GF-D8 (cell line): Measurements from ENCODE around the gene S1PR3.

Source experiments
- DNase-seq: peaks from one replicate; lab custom pipeline; 2025; lab: John Stamatoyannopoulos, UW

The S1PR3 gene

DNA sequence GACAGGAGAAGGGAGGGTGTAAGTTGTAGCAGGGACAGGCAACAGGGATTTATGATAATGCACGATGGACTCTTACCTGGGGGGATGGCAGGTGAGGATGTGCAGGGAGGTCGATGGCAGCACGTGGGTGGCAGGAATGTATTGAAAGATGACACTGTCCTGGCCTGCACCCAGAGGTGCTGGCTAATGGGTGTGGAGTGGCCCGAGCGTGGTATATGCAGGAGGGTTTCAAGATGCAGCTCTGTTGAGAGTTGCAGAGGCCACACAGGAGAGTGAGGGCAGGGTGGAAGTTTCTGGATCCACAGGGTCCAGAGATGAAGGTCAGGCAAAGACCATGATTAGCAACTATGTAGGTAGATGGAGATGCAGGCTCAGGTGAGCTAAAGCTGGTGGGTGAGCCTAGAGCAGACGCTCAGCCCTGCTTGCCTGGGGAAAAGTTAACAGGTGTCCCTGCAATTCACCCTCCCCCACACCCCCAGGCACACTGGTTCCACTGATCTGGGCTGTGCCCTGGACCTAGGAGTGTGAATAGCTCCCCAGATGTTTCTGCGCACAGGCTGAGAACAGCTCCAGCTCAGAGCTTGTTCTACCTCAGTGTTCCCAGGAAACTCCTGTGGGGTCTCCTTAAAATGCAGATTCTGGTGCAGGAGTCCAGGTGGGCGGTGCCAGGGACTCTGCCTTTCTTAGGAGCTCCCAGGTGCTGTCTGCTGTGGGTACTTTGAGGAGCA is 21.5 kb upstream of the S1PR3 start:
- DNase-seq, result no peak

DNA sequence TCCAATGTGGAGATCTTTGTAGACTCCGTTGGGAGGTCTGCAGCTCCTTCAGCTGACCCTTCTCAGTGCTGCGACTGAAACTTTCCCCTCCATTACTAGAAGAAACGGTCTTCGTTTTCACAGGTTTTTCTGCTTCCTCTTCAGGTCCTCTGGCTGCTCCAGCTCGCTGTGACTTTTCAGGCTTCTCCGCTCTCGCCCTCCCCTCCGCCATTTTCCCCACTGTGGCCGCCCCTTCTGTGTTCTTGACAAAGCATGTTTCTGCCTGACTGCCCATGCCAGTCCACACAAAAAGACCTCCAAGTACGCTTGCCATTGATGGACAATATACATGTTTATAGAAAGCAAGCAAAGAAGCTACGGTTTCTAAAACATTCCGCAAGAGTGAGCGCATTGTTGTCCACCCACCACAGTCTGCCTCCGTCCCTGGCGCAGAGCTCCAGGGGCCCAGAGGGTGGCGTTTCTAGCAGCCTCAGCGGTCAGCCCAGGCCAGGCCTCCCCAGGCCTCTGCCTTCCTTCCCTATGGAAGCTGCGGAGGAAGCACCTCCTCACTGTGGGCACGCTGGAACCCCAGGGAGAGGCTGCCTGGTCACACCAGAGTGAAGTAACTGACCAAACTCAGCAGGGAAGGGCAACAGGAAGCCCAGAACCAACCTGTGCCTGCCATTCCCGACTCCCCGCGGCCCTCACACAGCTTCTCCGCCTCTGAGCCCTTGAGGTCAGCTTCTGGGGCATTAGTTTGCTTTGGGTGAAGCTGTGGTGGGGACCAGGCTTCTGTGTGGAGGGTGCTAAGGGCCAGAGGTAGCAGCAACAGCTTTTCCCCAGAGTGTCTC is 19.9 kb upstream of the S1PR3 start:
- DNase-seq, result no peak

DNA sequence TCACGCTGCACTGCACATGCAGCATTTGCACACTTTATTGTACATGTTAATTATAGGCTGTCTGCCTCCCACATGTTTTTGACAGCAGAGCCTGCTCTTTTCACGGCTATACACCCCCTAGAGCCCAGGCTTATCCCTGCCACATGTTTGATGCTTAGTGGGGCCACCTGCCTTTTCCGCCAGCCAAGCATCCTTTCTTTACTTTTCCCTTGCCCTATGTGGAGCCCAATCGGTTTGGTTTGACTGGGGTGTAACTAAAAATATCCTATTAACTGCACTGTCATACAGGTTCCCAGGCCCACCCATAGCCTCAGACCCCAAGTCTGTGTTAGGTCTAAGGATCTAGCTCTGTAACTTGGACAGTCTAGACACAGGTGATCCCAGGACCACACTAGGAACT is 18.9 kb upstream of the S1PR3 start:
- DNase-seq, result no peak

DNA sequence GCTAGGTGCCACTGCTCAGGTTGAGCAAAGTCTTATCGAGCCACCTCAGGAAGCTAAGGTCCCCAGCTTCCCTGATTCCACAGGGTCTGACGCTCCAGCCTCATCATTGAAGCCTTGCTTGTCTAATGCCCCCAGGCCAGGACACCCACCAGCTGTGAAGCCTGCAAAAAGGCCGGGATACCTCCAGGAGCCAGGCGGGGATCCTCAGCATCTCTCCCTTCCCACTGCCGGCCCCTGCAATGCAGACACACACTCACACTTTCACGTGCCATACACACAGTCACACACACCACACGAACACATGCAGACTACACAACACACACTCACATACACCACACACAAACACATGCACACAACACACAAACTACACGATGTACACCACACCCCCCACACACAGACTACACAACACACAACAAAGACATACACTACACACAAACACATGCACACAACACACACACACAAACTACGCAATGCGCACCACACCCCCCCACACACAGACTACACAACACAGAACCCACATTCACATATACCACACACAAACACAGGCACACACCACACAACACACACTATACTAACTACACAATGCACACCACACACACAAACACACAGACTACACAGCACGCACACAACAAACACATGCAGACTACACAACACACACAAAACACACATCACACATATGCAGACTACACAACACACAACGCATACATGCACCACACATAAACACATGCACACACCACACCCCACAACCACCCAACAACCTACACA is 17.8 kb upstream of the S1PR3 start:
- DNase-seq, result no peak

DNA sequence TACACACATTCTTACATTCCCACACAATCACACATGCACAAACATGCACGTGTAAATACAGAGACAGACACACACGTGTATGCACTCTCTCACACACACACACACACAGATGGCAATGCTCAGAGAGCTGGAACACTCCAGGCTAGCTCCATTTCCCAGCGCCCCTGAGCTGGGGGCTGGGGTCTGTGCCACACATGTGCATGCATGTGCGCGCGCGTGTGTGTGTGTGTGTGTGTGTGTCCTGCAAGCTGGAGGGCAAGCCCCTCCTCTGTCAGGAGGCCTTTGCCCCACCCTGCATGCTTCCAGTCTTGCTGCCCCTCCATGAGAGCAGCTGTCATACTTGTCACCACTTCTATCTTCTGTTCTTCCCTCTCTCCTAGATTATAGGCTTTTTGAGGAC is 16.6 kb upstream of the S1PR3 start:
- no peak for DNase-seq

DNA sequence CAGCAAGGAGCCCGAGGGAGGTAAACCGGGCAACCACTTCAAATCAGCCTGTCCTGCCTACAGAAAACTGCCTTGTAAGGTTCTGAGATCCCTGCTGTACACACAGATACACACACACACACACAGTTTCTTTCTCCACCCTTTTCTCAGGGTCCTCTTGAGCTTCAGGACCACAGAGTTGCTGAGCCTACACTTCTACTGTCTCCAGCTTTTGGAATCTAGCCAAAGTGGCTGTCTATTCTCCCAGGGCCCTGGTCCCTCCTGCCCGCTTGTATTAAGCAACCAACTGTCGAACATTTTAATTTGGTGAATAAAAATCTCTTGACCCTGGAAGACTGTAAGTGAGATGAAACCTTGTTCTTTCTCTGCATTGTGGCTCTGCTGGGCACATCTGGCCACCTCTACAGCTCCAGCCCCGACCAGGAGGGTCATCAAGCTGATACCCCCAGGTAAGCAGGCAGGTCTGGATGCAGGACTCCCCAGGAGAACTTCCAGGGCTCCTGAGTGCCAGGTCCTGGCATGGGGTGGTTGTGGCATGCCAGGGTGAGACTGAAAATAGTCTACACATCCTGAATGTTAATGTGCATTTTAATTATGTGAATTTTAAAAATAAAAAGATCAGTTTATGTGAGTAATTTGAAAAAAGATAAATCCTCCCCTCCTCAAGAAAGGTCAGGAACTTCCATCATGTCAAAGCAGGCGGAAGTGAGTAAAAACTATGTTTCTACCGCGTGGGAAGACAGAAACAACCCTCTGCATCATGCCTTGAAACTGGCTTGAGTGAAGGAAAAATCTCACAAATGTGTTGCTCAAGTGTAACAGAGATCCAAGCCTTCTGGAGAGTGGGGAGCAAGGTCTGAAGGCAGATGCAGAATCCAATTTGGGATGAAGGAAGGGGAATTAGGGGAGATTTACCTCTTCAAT is 15.0 kb upstream of the S1PR3 start:
- DNase-seq, result no peak

DNA sequence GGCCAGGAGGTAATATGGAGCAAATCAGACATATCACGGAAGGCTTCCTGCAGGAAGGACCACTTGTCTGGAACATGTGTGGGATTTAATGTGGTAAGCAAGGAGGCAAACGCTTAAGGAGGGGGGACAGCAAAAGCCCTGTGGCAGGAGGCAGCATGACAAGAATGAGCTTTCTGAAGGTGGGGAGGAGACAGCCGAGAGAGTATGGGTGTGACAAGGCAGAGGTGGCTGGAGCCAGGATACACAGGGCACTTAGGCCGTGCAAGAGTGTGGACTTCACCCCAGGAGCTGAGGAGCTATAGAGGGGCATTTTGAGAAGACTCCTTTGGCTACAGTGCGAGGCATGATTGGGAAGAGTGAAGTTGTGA is 14.4 kb upstream of the S1PR3 start:
- no peak for DNase-seq

DNA sequence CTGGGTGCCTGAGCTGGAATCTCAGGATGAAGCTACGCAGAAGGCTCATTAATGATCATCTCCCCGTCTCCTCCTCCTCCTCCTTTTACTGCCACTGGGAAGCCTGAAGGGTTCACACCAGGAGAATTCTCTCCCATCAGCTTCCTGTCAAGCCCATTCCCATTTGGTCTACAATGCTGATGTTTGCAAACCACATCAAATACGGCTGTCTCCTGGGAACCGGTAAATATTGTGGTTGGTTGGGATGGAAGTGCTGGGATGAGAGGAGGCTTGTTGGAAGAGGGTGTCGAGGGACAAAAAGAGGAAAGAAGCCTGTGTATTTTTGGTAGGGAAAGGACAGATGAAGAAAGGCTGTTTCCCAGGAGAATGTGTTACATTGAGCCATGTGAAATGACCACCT is 13.2 kb upstream of the S1PR3 start:
- DNase-seq, result no peak

DNA sequence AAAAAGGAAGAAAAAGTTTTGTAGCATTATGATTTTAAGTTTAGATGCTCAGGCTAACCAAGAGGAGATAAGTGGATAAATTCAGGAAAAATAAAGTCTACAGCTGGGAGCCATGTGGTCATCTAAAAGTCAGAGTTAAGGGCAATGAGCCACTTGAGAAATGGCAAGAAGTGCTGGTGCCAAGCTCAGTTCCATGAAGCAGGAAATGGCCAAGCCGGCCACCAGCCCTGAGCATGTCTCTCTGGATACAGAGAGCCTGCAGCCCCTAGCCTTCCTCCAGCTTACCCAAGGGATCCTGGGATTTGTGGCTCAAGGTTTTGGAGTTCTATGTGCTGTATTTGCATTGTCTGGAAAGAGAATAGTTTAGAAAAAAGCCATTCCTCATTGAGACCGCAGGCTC is 12.2 kb upstream of the S1PR3 start:
- DNase-seq, result no peak

DNA sequence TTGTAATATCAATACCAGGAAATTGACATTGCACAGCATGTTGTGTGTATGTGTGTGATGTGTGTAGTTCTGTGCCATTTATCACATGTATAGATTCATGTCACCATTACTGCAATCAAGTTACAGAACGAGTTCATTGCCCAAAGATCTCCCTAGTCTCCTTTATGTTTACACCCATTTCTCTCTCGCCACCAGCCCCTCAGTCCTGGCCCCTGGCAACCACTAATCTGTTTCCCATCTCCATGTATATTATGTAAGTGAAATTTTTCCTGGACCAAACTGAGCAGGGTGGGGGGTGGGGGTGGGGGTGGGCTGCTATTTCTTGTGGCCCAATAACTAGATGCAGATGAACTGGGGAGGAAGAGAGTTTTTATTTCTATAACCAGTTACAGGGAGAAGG is 11.5 kb upstream of the S1PR3 start:
- no peak for DNase-seq

DNA sequence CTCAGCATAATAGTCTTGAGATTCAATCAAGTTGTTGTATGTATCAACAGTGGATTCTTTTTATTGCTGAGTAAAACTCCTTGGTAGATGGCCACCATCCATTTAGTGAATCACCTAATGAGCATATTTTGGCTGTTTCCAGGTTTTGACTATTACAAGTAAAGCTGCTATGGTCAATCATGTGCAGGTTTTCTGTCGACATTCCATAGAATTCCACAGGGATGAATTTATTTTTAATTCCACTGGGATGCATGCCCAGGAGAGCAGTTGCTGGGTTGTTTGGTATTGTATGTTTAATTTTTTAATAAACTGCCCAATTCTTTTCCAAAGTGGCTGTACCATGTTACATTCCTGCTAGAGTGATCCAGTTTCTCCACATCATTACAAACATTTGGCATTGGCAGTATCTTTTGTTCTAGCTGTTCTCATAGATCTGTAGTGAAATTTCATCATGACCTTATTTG is 10.5 kb upstream of the S1PR3 start:
- DNase-seq, result no peak

DNA sequence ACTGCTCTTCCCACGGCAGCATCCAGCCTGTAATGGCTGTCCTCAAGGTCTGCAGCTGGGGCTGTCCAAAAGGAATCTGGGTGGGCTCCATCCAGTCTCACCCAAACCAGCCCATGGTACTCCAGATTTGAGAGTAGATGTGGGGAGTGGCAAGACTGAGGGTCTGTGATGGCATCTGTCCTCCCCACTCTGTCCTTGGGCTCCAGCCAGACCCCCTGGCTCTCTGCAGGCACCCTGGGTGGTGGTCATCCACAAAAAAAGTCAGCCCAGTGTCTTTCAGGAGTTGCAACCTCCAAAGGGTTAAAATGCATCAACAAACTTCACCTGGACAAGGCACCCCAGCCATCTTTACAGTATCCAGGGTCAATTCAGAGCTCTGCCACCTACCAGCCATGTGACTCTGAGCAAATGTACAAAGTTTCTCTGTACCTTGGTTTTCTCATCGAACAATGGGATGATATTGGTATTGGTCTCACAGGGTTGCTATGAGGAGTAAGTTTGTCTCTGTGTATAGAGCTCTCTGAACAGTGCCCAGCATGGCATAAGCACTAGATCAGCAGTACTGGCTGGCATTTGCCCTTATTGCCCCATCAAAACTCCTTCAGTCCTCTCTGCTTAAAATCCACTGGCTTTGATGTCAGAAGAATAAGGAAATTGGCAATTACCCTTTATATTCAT is 7.3 kb upstream of the S1PR3 start:
- no peak for DNase-seq

DNA sequence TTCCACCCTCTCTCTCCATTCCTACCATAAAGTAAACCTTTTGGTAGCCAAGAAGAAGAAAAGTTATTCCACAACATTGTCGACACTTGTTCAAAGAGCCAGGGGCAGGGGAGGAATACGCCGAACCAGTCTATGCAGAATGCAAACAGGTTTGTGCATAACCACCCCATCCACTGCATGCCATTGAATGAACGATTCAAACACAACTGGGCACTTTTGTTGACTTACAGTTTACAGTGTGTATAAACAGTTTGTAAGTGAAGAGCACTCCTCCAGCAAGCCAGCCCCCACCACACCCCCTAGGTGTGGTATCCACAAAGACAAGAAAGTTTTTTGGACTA is 6.8 kb upstream of the S1PR3 start:
- no peak for DNase-seq

DNA sequence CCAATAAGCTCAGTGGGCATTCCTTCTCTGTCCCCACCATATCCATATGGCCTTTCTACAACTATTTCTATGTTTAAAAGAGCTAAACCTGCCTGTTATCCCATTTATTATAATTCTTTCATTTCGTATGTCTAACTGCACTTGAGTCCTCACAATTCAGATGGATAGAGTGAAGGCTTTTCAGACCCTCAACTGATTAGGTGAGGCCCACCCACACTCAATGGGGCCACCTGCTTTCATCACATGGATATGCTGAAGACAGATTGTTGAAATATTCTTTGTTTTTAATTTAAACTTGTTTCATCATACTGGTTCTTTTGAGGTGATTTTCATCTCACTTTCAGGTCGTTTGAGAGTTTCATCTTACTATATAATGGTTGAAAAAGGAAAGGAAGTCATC is 5.7 kb upstream of the S1PR3 start:
- no peak for DNase-seq

DNA sequence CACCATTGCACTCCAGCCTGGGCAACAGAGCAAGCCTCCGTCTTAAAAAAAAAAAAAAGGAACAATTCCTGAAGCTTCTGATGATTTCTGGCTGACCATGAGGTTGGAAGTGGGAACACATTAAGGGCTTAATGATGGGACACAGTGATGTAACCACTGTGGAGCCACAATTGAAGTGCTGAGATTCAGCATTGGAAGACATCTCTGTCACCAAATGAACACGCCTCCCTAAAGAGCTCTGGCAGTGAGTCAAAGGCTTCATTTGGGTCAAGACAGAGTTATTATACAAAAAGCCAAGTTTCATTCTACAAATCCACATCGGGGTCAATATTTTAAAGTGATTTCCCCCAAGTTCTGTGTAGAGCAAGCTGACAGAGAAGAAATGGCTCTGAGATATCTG is 4.5 kb upstream of the S1PR3 start:
- no peak for DNase-seq

DNA sequence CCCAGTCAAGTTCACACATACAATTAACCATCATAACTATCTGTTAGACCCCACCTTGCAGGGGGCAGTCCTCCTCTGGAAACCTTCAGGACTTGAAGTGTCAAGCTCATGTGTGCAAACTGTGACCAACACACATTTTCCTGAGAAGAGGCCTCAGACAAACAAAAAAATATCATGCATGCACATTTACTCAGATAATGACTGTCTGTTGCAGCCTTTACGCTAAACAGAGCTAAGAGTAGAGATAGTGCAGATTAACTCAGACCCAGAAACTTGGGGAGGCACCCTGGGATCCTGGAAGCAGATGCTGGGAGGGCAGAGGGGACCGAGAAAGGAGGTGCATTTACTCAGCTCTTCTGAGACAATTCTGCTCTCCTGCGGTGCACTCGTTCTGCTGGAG is 3.6 kb upstream of the S1PR3 start:
- DNase-seq, result no peak

DNA sequence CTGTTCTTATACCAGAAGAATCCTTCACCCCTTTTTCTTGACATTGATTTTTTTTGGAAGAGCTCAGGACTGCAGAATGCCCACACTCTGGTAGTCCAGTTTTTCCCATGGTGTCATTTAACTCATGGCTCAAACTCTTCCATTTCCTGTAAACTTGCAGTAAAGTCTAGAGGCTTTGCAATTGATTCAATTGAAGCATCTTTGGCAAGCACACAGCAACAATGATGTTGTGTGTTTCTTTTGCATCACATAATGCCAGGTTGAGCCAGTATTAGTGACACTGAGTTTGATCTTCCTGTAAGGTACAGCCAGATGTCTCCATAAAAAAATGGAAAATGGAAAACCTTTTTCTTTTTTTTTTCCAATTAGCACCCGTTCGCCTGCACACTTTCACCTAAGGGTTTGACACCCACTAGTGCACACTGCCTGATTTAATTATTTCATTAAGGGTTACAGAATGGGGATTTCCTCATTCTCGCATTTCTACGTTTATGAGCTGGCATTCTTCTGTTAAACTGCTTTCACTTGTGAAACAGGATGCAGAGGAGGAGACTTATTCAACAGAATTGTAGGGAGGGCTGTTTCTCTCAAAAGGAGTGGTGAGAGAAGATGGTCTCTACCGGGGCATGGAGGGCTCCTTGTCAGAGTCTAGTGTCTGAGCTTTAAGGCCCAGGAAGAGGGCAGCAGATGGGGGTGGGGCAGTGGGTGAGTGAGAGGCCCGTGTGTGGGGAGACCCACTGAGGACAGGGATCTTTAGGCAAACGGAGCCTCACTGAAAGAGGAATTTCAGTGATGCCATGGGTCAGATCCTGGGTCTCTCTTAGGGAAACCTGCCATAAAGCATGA is 2.2 kb upstream of the S1PR3 start:
- no peak for DNase-seq

DNA sequence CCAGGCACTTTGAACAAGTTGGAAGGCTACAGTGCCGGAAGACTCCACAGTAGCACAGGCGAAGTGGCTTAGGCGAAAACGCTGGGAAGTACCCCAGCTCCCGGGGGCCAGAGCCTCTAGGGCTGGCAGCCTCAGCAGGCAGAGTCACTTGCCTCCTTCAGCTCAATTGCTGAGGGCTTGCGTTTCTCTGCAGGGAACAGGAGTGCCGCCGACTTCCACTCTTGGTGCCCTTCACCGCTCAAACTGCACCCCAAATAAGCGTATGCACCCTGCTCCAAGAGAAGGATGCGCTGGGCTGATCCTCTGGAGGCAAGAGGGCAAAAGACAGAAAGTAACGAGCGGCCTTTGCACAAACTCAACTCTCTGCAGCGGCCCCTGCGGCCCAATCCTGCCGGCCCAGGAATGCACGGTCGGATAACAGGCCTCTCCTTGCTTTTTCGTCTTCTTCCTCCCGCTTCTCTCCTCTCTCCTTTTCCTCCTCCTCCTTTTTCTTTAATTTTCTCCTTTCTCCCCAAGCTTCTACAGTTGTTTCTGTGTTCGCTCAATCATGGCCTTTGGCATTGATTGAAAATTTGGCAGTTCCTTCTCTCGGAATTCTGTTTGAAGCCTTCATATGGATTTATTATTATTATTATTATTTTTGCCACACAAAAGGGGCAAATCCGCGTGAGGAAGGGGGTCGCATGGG is 1.1 kb upstream of the S1PR3 start:
- no peak for DNase-seq

DNA sequence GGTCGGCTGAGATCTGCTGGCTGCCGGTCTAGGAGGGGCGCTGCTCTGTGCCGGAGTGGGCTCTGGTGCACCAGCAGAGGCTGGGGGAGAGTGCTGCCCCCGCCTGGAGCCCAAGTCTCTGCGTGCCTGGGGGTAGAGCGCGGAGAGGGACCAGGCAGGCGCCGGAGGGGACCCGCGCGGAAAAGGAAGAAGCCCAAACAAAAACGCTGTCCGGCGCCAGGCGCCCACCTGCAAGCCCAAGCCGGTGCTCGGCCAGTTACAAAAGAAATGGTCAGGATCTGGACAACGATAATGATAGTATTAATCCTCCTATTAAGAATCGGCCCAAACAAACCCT is 571 bp upstream of the S1PR3 start:
- no peak for DNase-seq

DNA sequence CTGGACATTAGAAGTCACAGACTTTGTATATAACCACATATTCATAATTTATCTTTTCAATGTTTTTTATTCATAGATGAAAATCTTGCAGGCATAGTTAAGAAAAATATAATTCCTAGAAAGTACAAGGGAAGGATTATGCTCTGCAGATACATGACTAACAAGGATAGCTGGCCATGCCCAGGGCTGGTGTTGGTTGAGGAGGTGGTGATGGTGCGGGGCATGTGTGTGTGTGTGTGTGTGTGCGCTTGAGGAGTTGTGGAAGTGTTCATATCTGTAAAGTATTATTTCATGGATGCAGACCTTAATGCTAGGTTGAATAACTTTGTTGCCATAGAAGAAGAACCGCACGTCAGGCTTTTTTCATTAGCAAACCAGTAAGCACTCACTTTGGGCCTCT is 1.3 kb downstream of the S1PR3 start:
- no peak for DNase-seq
